Measurements from ENCODE around the gene AGPS. TPM values are rescaled to one million over a fixed set of nuclear protein-coding genes. Genes with fewer than 3 reads are reported as not detected.
"Not testable (repeated sequence)": the region's sequence is repeated elsewhere in the genome, so short reads cannot be mapped to it uniquely, and the experiment has no call there.

AGPS gene
- total RNA-seq, 1 donor from 2014 or later: 44.8 TPM

GRCh38 chr2:177547772-177548171 is 155.2 kb downstream of the AGPS start:
- Histone ChIP-seq H3K36me3 (no peaks in the 10 kb centered on the region), H3K4me3 (no peak overlapping the region), H3K9me3 (no peaks in the 10 kb centered on the region), H3K27ac (no peak overlapping the region), H3K4me1 (peaks cover 4% of the 10 kb centered on the region), H3K27me3 (no peaks in the 10 kb centered on the region)
- intact Hi-C loops (cut with DNase I): no loop called here
- ATAC-seq (no peak), DNase-seq (no peak)
- no peak for TF ChIP-seq CTCF (IDR thresholded peaks at IDR 0.05)

GRCh38 chr2:177548636-177549035 is 156.1 kb downstream of the AGPS start:
- no peaks in the 10 kb centered on the region for H3K36me3 ChIP-seq
- DNase-seq: no peak
- H3K27me3 ChIP-seq: no peaks in the 10 kb centered on the region
- no peak for TF ChIP-seq CTCF (IDR thresholded peaks at IDR 0.05)
- no peak overlapping the region for H3K27ac ChIP-seq
- no peaks in the 10 kb centered on the region for H3K9me3 ChIP-seq
- H3K4me1 ChIP-seq: peaks cover 4% of the 10 kb centered on the region
- no peak for ATAC-seq
- intact Hi-C loops (cut with DNase I): no loop called here
- no peak overlapping the region for H3K4me3 ChIP-seq

GRCh38 chr2:177549171-177549570 is 156.6 kb downstream of the AGPS start:
- ATAC-seq: no peak
- Histone ChIP-seq H3K4me3 (no peak overlapping the region), H3K27me3 (no peaks in the 10 kb centered on the region), H3K9me3 (no peaks in the 10 kb centered on the region), H3K36me3 (no peaks in the 10 kb centered on the region), H3K27ac (no peak overlapping the region), H3K4me1 (peaks cover 4% of the 10 kb centered on the region)
- TF ChIP-seq CTCF (IDR thresholded peaks at IDR 0.05): no peak
- no peak for DNase-seq
- intact Hi-C loops (cut with DNase I): no loop called here

GRCh38 chr2:177550264-177551200 is 158.0 kb downstream of the AGPS start:
- H3K27me3 ChIP-seq: no peaks in the 10 kb centered on the region
- intact Hi-C loops (cut with DNase I): no loop called here
- H3K4me1 ChIP-seq: peaks cover 4% of the 10 kb centered on the region
- no peak overlapping the region for H3K4me3 ChIP-seq
- H3K9me3 ChIP-seq: no peaks in the 10 kb centered on the region
- H3K27ac ChIP-seq: no peak overlapping the region
- H3K36me3 ChIP-seq: no peaks in the 10 kb centered on the region
- no peak for TF ChIP-seq CTCF (IDR thresholded peaks at IDR 0.05)
- no peak for DNase-seq
- ATAC-seq: no peak

- ATAC-seq; H3K9me3 ChIP-seq; H3K4me3 ChIP-seq; H3K27me3 ChIP-seq; H3K36me3 ChIP-seq; intact Hi-C loops (cut with DNase I); H3K4me1 ChIP-seq; H3K27ac ChIP-seq; DNase-seq: not testable (repeated sequence)
Observed at GRCh38 chr2:177551360-177551759, 158.8 kb downstream of the AGPS start.

GRCh38 chr2:177551989-177552421 is 159.4 kb downstream of the AGPS start:
- H3K4me1 ChIP-seq: peaks cover 4% of the 10 kb centered on the region
- H3K36me3 ChIP-seq: no peaks in the 10 kb centered on the region
- ATAC-seq: no peak
- no peak for DNase-seq
- peak overlapping the region; percentile 82 for H3K4me3 ChIP-seq
- TF ChIP-seq CTCF (IDR thresholded peaks at IDR 0.05): no peak
- H3K9me3 ChIP-seq: no peaks in the 10 kb centered on the region
- H3K27me3 ChIP-seq: no peaks in the 10 kb centered on the region
- H3K27ac ChIP-seq: peak overlapping the region; percentile 99
- intact Hi-C loops (cut with DNase I): no loop called here

Measured in upper lobe of right lung (tissue), 1 donor.